ENCODE data around the gene AZGP1.
A peak's percentile ranks its signal among the peaks of the same experiment; 100 is the strongest.
"Not testable (repeated sequence)": the region's sequence is repeated elsewhere in the genome, so short reads cannot be mapped to it uniquely, and the experiment has no call there.

Gene AZGP1
- 0 to 0.07 (median 0) reads per million in 9 experiments for total RNA-seq

DNA sequence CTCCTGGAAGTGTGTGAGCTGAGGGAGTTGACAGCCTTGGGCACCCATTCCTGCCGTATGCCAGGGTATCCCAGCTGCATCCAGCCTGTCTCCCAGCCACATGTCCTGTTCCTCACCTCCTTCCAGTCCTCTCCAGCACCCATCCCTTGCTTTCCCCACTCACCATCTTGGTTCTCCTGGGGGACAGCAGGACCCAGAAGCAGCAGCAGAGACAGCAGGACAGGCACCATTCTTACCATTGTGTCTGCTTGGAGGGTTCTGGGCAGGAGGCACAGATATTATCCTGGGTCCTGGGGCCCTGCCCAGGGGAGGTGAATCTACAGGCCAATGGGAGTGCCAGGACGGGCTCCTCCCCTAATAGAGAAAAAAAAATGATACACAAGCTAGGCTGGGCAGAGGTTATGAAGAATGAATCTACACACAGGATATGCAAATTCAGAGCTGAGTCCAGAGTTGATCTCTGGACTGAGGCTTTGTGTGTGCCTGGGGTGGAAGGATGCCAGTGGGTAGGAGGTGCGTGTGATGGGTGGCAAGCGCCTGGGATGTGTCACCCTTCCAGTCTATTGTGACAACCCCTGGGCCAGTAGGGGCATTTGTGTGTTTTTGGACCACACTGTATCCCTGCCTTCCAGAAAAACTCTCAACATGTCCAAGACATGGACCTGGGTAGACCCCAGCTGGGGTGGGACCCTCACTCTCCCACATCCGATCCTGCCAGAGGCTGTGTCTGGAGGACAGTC is at the start of gene AZGP1:
Gene AZGP1, minus strand, starts transcription at position 250 of the 740 bp plus-strand sequence. Its CDS starts 11 bp downstream, at position 239.
- Mint-ChIP-seq H3K4me3 (no peak within 1 kb of the TSS), H3K9me3 (no peaks in the 10 kb centered on the region), H3K27ac (no peak within 1 kb of the TSS), H3K36me3 (ENCODE audit: insufficient read depth) (peaks cover 3% of the 10 kb centered on the region), H3K27me3 (peaks cover 54 to 75% of the 10 kb centered on the region in 2 donors), H3K4me1 (ENCODE audit: low read depth in 2 of 2) (peaks cover 4 to 5% of the 10 kb centered on the region in 2 donors)
- no peak for DNase-seq
- ATAC-seq (replicated peaks) = no peak

GRCh38 chr7:100024020-100024619 is 48.3 kb upstream of the AZGP1 start:
- H3K4me3 Mint-ChIP-seq = no peak overlapping the region
- no peak for ATAC-seq (replicated peaks)
- H3K4me1 Mint-ChIP-seq (ENCODE audit: low read depth in 2 of 2) = peaks cover 8 to 21% of the 10 kb centered on the region in 2 donors
- no peaks in the 10 kb centered on the region for H3K9me3 Mint-ChIP-seq
- peak overlapping the region in 1 of 2 donors; percentile 67 for H3K27ac Mint-ChIP-seq
- H3K27me3 Mint-ChIP-seq = no peaks in the 10 kb centered on the region
- no peak for DNase-seq
- H3K36me3 Mint-ChIP-seq (ENCODE audit: insufficient read depth) = peaks cover 72% of the 10 kb centered on the region

GRCh38 chr7:100023526-100023925 is 47.7 kb upstream of the AZGP1 start:
- no peak for ATAC-seq (replicated peaks)
- DNase-seq = no peak
- peak overlapping the region in 1 of 2 donors; percentile 67 for H3K27ac Mint-ChIP-seq
- peaks cover 11 to 24% of the 10 kb centered on the region in 2 donors for H3K4me1 Mint-ChIP-seq (ENCODE audit: low read depth in 2 of 2)
- H3K27me3 Mint-ChIP-seq = no peaks in the 10 kb centered on the region
- peaks cover 71% of the 10 kb centered on the region for H3K36me3 Mint-ChIP-seq (ENCODE audit: insufficient read depth)
- no peaks in the 10 kb centered on the region for H3K9me3 Mint-ChIP-seq
- no peak overlapping the region for H3K4me3 Mint-ChIP-seq

DNA sequence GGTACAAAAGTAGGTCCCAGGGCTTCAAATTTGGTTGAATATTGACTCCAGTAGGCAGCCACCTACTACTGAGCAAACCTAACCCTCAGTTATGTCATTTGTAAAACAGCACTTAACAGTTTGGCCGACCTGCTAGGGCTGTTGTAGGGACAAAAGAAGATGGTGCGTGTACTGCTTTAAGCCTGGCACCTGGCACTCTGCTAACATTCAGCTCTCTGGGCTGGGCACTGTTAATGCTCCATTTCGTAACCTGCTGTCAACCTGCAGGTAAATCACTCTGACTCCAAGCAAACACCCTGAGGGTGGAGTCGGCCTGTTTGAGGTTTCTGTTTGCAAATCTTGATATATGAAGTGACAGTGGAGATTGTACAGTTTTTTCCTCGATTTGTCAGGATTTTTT is 46.8 kb upstream of the AZGP1 start:
- Mint-ChIP-seq H3K36me3 (ENCODE audit: insufficient read depth) (peaks cover 68% of the 10 kb centered on the region), H3K4me1 (ENCODE audit: low read depth in 2 of 2) (peaks cover 14 to 27% of the 10 kb centered on the region in 2 donors), H3K27me3 (no peaks in the 10 kb centered on the region), H3K4me3 (no peak overlapping the region), H3K9me3 (no peaks in the 10 kb centered on the region), H3K27ac (no peak overlapping the region)
- DNase-seq (no peak), ATAC-seq (replicated peaks) (no peak)

DNA sequence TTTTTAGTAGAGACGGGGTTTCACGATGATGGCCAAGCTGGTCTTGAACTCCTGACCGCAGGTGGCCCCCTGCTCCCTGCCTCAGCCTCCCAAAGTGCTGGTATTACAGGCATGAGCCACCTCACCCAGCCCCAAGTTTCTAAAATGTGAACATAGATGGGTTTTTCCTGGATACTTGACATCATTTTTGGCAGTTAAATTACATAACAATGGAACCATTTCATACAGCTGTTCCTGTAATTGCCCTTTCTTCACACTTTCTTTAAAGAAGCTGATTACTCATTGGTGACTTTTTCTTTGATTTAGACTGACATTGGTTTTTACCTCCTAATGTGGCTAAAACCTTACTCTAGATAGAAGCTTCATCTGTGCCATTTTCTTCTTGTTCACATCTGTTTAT is 45.5 kb upstream of the AZGP1 start:
- no peak overlapping the region for H3K27ac Mint-ChIP-seq
- ATAC-seq (replicated peaks) (no peak), DNase-seq (no peak)
- no peak overlapping the region for H3K4me3 Mint-ChIP-seq
- H3K27me3 Mint-ChIP-seq = no peaks in the 10 kb centered on the region
- peaks cover 18 to 33% of the 10 kb centered on the region in 2 donors for H3K4me1 Mint-ChIP-seq (ENCODE audit: low read depth in 2 of 2)
- no peaks in the 10 kb centered on the region for H3K9me3 Mint-ChIP-seq
- H3K36me3 Mint-ChIP-seq (ENCODE audit: insufficient read depth) = peaks cover 57% of the 10 kb centered on the region

- H3K4me3 Mint-ChIP-seq = no peak overlapping the region
- H3K27me3 Mint-ChIP-seq = no peaks in the 10 kb centered on the region
- H3K27ac Mint-ChIP-seq = peak overlapping the region; percentile 3 to 26
- H3K9me3 Mint-ChIP-seq = no peaks in the 10 kb centered on the region
- peaks cover 52% of the 10 kb centered on the region for H3K36me3 Mint-ChIP-seq (ENCODE audit: insufficient read depth)
- peaks cover 25 to 36% of the 10 kb centered on the region in 2 donors for H3K4me1 Mint-ChIP-seq (ENCODE audit: low read depth in 2 of 2)
- DNase-seq (no peak), ATAC-seq (replicated peaks) (no peak)
Observed at GRCh38 chr7:100019908-100020307, 44.1 kb upstream of the AZGP1 start.

DNA sequence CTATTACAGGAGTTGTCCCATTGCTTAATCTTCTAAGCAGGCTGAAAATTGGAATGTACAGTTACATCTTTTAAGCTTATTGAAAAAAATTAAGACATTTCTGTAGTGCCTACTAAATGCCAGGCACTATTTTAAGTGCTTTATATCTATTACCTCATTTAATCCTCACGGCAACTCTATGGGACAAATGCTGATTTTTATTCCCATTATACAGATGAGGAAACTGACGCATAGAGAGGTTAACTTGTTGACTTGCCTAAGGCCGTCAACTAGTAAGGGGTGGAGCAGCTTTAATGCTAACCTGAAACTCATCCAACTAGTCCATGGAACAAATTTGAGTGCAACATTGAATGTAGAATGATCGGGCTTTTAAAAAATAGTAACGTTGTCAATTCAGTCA is 42.0 kb upstream of the AZGP1 start:
- DNase-seq (no peak), ATAC-seq (replicated peaks) (no peak)
- Mint-ChIP-seq H3K36me3 (ENCODE audit: insufficient read depth) (peaks cover 32% of the 10 kb centered on the region), H3K9me3 (no peaks in the 10 kb centered on the region), H3K27ac (peak overlapping the region in 1 of 2 donors; percentile 62), H3K27me3 (no peaks in the 10 kb centered on the region), H3K4me1 (ENCODE audit: low read depth in 2 of 2) (peaks cover 23 to 36% of the 10 kb centered on the region in 2 donors), H3K4me3 (no peak overlapping the region)

DNA sequence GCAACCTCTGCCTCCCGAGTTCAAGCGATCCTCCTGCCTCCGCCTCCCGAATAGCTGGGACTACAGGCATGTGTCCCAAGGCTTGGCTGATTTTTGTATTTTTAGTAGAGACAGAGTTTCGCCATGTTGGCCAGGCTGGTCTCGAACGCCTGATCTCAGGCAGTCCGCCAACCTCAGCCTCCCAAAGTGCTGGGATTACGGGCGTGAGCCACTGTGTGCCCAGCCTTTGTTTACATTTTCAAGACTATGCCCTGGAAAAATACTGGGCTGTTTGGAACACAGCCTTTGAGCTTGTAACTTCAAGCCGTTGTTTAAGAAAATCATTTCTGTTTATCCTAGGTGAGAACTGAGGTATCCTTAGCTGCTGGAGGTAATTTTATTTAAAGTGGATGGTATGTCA is 41.5 kb upstream of the AZGP1 start:
- DNase-seq (no peak), ATAC-seq (replicated peaks) (no peak)
- Mint-ChIP-seq H3K27me3 (no peaks in the 10 kb centered on the region), H3K9me3 (no peaks in the 10 kb centered on the region), H3K4me3 (peak overlapping the region in 1 of 2 donors; percentile 18), H3K36me3 (ENCODE audit: insufficient read depth) (peaks cover 26% of the 10 kb centered on the region), H3K4me1 (ENCODE audit: low read depth in 2 of 2) (peaks cover 23 to 36% of the 10 kb centered on the region in 2 donors), H3K27ac (no peak overlapping the region)

DNA sequence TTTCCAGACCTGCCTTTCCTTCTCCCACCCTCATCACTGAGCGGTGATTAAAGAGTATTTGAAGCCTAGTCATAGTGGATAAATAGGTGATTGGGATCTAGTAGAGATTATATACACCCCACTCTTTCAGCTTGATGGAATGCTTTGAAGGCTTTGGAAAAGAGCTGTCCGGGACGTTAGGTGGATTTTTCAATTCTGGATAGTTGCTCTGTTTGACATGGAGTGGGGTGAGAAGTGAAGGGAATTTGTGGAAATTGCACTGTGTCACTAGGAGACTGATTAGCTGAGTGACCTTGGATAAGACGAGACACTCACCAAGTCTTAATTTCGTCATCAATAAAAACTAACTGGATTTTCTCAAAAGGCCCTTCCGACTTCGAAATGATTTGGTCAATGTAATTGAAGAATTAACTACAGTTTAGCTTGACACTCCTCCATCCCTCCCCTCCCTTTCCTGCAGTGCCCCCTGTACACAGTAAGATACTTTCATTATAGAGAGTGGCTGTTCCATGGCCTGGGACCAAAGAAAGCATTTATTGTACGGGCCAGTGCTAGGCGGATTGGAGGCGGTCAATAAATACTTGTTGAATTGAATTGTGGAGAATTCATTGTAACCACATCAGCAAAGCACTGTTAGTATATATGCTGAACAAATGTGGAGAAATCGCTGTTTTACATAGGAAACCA is 40.5 kb upstream of the AZGP1 start:
- no peak for DNase-seq
- ATAC-seq (replicated peaks) = no peak
- Mint-ChIP-seq H3K4me3 (peak overlapping the region; percentile 88 to 89), H3K27ac (peak overlapping the region; percentile 96), H3K36me3 (ENCODE audit: insufficient read depth) (peaks cover 25% of the 10 kb centered on the region), H3K4me1 (ENCODE audit: low read depth in 2 of 2) (peaks cover 23 to 28% of the 10 kb centered on the region in 2 donors), H3K27me3 (peaks cover 0 to 5% of the 10 kb centered on the region in 2 donors), H3K9me3 (no peaks in the 10 kb centered on the region)

DNA sequence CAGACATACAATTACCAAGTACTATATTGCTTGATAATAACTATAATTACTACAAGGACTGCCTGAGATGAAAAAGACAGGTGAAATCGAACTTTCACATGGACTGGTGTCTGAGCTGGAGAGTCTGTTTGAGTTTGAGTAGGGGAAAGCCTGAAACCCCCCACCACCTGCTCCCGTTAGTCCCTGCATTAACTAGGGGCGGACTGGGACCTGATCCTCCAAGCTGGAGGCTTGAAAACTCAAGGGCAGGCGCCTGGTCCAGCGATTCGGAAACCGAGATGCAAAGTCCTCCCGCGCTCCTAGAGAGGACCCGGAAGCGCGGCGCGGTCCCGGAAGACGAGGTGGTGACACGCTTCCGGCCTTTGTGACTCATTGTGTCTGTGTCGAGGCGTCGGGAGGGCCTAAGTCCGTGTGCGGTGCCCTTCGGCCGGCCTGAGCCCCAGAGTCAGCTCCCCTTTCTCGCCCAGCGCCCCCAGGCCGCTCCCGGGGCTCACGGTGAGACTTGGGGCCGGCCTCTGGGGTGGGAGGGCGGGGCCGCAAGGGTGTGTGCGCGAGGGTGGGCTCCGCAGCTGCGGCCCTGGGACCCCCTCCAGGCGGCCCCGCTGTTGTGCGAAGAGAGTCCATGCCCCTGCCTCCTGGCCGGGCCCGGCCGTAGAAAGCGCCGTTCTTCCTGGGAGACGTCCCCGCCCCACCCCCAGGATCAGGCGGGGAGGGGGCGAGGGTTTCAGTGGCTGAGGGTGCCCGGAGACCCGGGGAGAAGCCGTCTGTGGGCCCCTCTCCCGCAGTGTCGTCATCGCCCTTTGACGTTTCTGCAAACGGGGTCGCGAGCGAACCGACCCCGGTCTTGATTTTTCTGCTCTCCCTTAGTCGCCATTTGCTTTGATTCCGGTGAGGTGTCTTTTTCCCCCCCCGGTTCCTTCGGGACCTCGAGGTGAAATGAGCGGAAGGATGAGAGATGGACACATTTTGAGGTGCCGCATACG is 39.7 kb upstream of the AZGP1 start, which contains the start of gene ZKSCAN1:
Gene ZKSCAN1, plus strand, starts transcription at position 365 of the 983 bp plus-strand sequence. CDS start 7,911 bp downstream, outside the sequence.
- Mint-ChIP-seq H3K4me3 (peak within 1 kb of the TSS; percentile 88 to 89), H3K27ac (peak within 1 kb of the TSS; percentile 96)

DNA sequence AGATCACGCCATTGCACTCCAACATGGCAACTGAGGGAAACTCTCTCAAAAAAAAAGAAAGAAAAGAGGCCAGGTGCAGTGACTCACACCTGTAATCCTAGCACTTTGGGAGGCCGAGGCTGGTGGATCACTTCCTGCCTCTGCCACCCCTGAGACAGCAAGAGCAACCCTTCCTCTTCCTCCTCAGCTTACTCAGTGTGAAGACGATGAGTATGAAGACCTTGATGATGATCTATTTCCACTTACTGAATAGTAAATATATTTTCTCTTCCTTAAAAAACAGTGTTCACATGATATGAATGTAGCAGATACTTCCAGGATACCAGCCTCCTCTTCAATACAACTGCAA is 37.5 kb upstream of the AZGP1 start:
- DNase-seq = no peak
- peaks cover 13% of the 10 kb centered on the region for H3K36me3 Mint-ChIP-seq (ENCODE audit: insufficient read depth)
- H3K9me3 Mint-ChIP-seq = no peaks in the 10 kb centered on the region
- no peak overlapping the region for H3K4me3 Mint-ChIP-seq
- peaks cover 13 to 14% of the 10 kb centered on the region in 2 donors for H3K4me1 Mint-ChIP-seq (ENCODE audit: low read depth in 2 of 2)
- no peak for ATAC-seq (replicated peaks)
- H3K27ac Mint-ChIP-seq = no peak overlapping the region
- H3K27me3 Mint-ChIP-seq = peaks cover 0 to 18% of the 10 kb centered on the region in 2 donors

More for the DNA sequence above, 39.7 kb upstream of the AZGP1 start, which contains the start of gene ZKSCAN1:
- Mint-ChIP-seq H3K36me3 (ENCODE audit: insufficient read depth) (peaks cover 25% of the 10 kb centered on the region), H3K27me3 (peaks cover 0 to 10% of the 10 kb centered on the region in 2 donors), H3K4me1 (ENCODE audit: low read depth in 2 of 2) (peaks cover 23 to 28% of the 10 kb centered on the region in 2 donors), H3K9me3 (no peaks in the 10 kb centered on the region)
- DNase-seq (peak; percentile 73 to 79 (median 78)), ATAC-seq (replicated peaks) (peak; percentile 99)

GRCh38 chr7:100012385-100013327 is 36.8 kb upstream of the AZGP1 start:
- not testable (repeated sequence) for H3K27ac Mint-ChIP-seq, DNase-seq, H3K9me3 Mint-ChIP-seq

More at GRCh38 chr7:100012385-100013327, 36.8 kb upstream of the AZGP1 start:
- H3K4me3 Mint-ChIP-seq; ATAC-seq (replicated peaks); H3K36me3 Mint-ChIP-seq (ENCODE audit: insufficient read depth): not testable (repeated sequence)
- Mint-ChIP-seq H3K27me3 (peaks cover 0 to 25% of the 10 kb centered on the region in 2 donors), H3K4me1 (ENCODE audit: low read depth in 2 of 2) (peaks cover 9 to 11% of the 10 kb centered on the region in 2 donors)

Measured in effector memory CD8-positive, alpha-beta T cell (primary cell).